Measurements from ENCODE around the gene CALB2.

- TF ChIP-seq POLR2A (IDR thresholded peaks at IDR 0.05; ENCODE audit: low read length) = no peak
- TF ChIP-seq GATA1 (IDR thresholded peaks at IDR 0.05; ENCODE audit: low read depth, low read length) = no peak
Measured at GRCh38 chr16:71423865-71424264, 65.3 kb downstream of the CALB2 start.

Data from erythroblast (primary cell).